ENCODE measurements around the gene PRPF19. TPM values are rescaled to one million over a fixed set of nuclear protein-coding genes. Genes with fewer than 3 reads are reported as not detected.

The PRPF19 gene
- total RNA-seq, 3 donors from 2014 or later (not counting 1 experiment from before 2014, with no cell fraction given), result 61.0 to 69.7 (median 67.5) TPM

GRCh38 chr11:60948250-60948649 is 41.9 kb upstream of the PRPF19 start:
- no peaks in the 10 kb centered on the region for H3K9me3 ChIP-seq (ENCODE audit: control insufficient read depth, insufficient read depth, low read length)
- no peak for DNase-seq
- Mint-ChIP-seq H3K9me3 (no peaks in the 10 kb centered on the region), H3K36me3 (no peaks in the 10 kb centered on the region), H3K4me1 (peaks cover 15 to 22% of the 10 kb centered on the region in 2 donors), H3K27ac (no peak overlapping the region), H3K4me3 (no peak overlapping the region), H3K27me3 (ENCODE audit: low read depth in 2 of 2) (peaks cover 10 to 14% of the 10 kb centered on the region in 2 donors)
- H3K4me1 ChIP-seq (ENCODE audit: control insufficient read depth, insufficient read depth, low read length), result peaks cover 25% of the 10 kb centered on the region
- H3K27ac ChIP-seq (ENCODE audit: low read length), result no peak overlapping the region
- intact Hi-C loops (cut with micrococcal nuclease), result no loop called here
- no peak overlapping the region for H3K4me3 ChIP-seq (ENCODE audit: low read length)
- H3K36me3 ChIP-seq (ENCODE audit: control insufficient read depth, insufficient read depth, low read length), result no peaks in the 10 kb centered on the region
- peaks cover 4% of the 10 kb centered on the region for H3K27me3 ChIP-seq (ENCODE audit: control insufficient read depth, insufficient read depth, low read length)
- no peak for TF ChIP-seq CTCF (IDR thresholded peaks at IDR 0.05)
- WGBS (ENCODE audit: insufficient coverage), result 83% methylated on average over 5 of the region's 5 CpGs
- no peak for ATAC-seq

- H3K9me3 Mint-ChIP-seq, result no peaks in the 10 kb centered on the region
- 10% methylated on average over 1 of the region's 2 CpGs for WGBS (ENCODE audit: insufficient coverage)
- Histone ChIP-seq H3K4me3 (ENCODE audit: low read length) (no peak overlapping the region), H3K36me3 (ENCODE audit: control insufficient read depth, insufficient read depth, low read length) (no peaks in the 10 kb centered on the region), H3K27me3 (ENCODE audit: control insufficient read depth, insufficient read depth, low read length) (peaks cover 4% of the 10 kb centered on the region), H3K9me3 (ENCODE audit: control insufficient read depth, insufficient read depth, low read length) (no peaks in the 10 kb centered on the region), H3K27ac (ENCODE audit: low read length) (no peak overlapping the region), H3K4me1 (ENCODE audit: control insufficient read depth, insufficient read depth, low read length) (peaks cover 24% of the 10 kb centered on the region)
- DNase-seq (no peak), ATAC-seq (no peak)
- intact Hi-C loops (cut with micrococcal nuclease), result no loop called here
- no peak overlapping the region for H3K27ac Mint-ChIP-seq
- peaks cover 10 to 14% of the 10 kb centered on the region in 2 donors for H3K27me3 Mint-ChIP-seq (ENCODE audit: low read depth in 2 of 2)
- no peak overlapping the region for H3K4me3 Mint-ChIP-seq
- H3K36me3 Mint-ChIP-seq, result no peaks in the 10 kb centered on the region
- H3K4me1 Mint-ChIP-seq, result peaks cover 10 to 17% of the 10 kb centered on the region in 2 donors
- no peak for TF ChIP-seq CTCF (IDR thresholded peaks at IDR 0.05)
These were observed 41.3 kb upstream of the PRPF19 start for GRCh38 chr11:60947700-60948099.

GRCh38 chr11:60946601-60947264 is 40.3 kb upstream of the PRPF19 start:
- DNase-seq (no peak), ATAC-seq (no peak)
- no peak overlapping the region for H3K4me3 ChIP-seq (ENCODE audit: low read length)
- peaks cover 4% of the 10 kb centered on the region for H3K27me3 ChIP-seq (ENCODE audit: control insufficient read depth, insufficient read depth, low read length)
- H3K36me3 ChIP-seq (ENCODE audit: control insufficient read depth, insufficient read depth, low read length), result no peaks in the 10 kb centered on the region
- no peak overlapping the region for H3K27ac Mint-ChIP-seq
- no peak for TF ChIP-seq CTCF (IDR thresholded peaks at IDR 0.05)
- no peaks in the 10 kb centered on the region for H3K9me3 Mint-ChIP-seq
- no peak overlapping the region for H3K4me3 Mint-ChIP-seq
- peaks cover 10 to 14% of the 10 kb centered on the region in 2 donors for H3K27me3 Mint-ChIP-seq (ENCODE audit: low read depth in 2 of 2)
- no peaks in the 10 kb centered on the region for H3K36me3 Mint-ChIP-seq
- H3K9me3 ChIP-seq (ENCODE audit: control insufficient read depth, insufficient read depth, low read length), result no peaks in the 10 kb centered on the region
- 95% methylated on average over 14 of the region's 15 CpGs for WGBS (ENCODE audit: insufficient coverage)
- H3K27ac ChIP-seq (ENCODE audit: low read length), result no peak overlapping the region
- H3K4me1 ChIP-seq (ENCODE audit: control insufficient read depth, insufficient read depth, low read length), result peaks cover 14% of the 10 kb centered on the region
- H3K4me1 Mint-ChIP-seq, result peaks cover under 1 to 7% of the 10 kb centered on the region in 2 donors
- intact Hi-C loops (cut with micrococcal nuclease), result no loop called here

GRCh38 chr11:60945295-60945667 is 38.9 kb upstream of the PRPF19 start:
- H3K27me3 Mint-ChIP-seq (ENCODE audit: low read depth in 2 of 2), result peaks cover 10 to 14% of the 10 kb centered on the region in 2 donors
- Histone ChIP-seq H3K4me1 (ENCODE audit: control insufficient read depth, insufficient read depth, low read length) (peaks cover 4% of the 10 kb centered on the region), H3K27me3 (ENCODE audit: control insufficient read depth, insufficient read depth, low read length) (peaks cover 4% of the 10 kb centered on the region), H3K9me3 (ENCODE audit: control insufficient read depth, insufficient read depth, low read length) (no peaks in the 10 kb centered on the region), H3K4me3 (ENCODE audit: low read length) (no peak overlapping the region), H3K27ac (ENCODE audit: low read length) (no peak overlapping the region), H3K36me3 (ENCODE audit: control insufficient read depth, insufficient read depth, low read length) (no peaks in the 10 kb centered on the region)
- DNase-seq (no peak), ATAC-seq (no peak)
- H3K9me3 Mint-ChIP-seq, result no peaks in the 10 kb centered on the region
- no peak for TF ChIP-seq CTCF (IDR thresholded peaks at IDR 0.05)
- intact Hi-C loops (cut with micrococcal nuclease), result no loop called here
- no peaks in the 10 kb centered on the region for H3K36me3 Mint-ChIP-seq
- no peak overlapping the region for H3K4me3 Mint-ChIP-seq
- WGBS (ENCODE audit: insufficient coverage), result 88% methylated on average over 5 of the region's 5 CpGs
- H3K4me1 Mint-ChIP-seq, result peaks cover 0 to 4% of the 10 kb centered on the region in 2 donors
- H3K27ac Mint-ChIP-seq, result no peak overlapping the region

All from natural killer cell (primary cell).